GM18907 (cell line): ENCODE data around the gene ATXN7L1.
A peak's percentile ranks its signal among the peaks of the same experiment; 100 is the strongest.
"Not testable (repeated sequence)": the region's sequence is repeated elsewhere in the genome, so short reads cannot be mapped to it uniquely, and the experiment has no call there.

ENCODE experiments used
- ATAC-seq: cut with Tn5 transposase; IDR thresholded peaks from one replicate; pipeline ENCODE4 v1.9.1; 2021; ENCODE audit warnings: mild to moderate bottlenecking, moderate library complexity; ENCODE audit not compliant: unreplicated experiment

ATXN7L1 gene

DNA sequence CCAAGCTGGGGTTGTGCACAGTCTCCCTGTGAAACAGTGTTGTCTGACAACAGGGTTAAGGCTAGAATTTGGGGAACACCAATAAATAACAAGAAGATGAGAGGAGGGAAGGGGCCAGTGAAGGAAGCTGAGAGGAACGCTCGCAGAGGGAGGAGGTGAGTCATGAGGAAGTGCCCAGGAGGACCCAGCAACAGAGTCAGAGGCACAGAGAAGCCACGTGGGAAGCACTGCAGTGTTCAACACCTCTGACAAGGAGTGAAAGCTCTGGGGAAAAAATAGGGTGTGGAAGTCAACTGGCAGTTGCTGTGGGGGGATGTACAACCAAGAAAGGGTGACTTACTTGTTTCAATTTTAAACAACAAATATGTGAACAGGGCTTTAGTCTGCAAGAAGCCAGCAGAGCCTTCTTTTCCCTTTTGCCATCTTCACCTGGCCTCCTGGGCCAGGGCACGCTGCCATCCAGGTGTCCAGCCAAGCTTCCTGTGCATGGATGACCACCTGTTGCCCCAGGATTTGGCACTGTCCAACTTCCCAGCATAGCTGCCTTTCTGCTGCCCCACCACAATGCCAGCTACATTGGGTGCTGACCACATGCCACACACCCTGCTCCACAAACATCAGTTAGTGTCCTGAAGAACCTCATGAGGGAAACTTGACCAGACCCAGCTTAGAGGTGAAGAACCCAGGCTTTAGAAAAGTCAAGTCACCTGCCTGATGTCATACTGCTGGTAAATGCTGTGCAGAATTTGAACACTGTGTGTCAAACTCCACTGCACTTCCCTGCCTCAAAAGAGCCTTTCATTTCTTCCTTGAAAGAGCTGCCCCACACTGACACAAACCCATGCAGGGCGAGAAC, 69.6 kb downstream of the ATXN7L1 start:
- peak; percentile 28 for ATAC-seq

DNA sequence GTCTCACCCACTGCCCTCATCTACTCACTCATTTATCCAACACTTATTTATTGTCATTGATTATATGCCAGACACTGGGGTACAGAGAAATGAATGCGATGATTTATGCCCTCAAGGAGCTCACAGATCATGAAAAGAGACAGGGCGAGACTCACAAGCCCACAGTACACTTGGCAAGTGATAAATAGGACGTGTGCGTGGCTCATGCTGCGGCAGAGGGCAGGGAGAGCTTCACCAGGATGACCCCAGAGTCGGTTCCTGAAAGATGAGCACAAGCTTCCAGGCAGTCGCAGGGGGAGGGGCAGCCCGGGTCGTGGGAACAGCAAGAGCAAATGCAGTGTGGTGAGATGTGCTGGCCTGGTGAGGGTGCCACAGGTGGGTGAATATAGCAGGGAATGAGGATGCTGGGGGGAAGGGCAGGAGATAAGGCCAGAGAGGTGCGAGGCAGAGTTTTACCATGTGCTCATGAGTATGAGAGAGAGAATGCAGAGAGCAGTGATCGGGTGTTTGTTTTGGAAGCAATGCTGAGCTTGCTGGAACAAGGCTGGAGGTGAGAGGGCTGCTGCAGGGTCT, 70.9 kb downstream of the ATXN7L1 start:
- no peak for ATAC-seq

DNA sequence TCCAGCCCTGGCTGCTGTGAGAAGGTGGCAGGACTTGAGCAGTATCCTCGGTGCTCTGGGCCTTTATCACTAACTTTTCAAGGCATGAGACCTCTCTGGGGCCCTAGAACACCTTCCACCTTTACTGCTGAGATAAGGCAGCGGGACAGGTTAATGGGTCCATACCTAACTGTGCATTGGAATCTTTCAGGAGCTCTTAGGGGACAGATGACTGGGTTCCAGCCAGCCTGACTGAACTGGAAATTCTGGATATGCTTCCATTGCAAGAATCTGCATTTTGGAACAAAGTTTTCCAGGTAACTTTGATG, 73.0 kb downstream of the ATXN7L1 start:
- ATAC-seq: no peak

DNA sequence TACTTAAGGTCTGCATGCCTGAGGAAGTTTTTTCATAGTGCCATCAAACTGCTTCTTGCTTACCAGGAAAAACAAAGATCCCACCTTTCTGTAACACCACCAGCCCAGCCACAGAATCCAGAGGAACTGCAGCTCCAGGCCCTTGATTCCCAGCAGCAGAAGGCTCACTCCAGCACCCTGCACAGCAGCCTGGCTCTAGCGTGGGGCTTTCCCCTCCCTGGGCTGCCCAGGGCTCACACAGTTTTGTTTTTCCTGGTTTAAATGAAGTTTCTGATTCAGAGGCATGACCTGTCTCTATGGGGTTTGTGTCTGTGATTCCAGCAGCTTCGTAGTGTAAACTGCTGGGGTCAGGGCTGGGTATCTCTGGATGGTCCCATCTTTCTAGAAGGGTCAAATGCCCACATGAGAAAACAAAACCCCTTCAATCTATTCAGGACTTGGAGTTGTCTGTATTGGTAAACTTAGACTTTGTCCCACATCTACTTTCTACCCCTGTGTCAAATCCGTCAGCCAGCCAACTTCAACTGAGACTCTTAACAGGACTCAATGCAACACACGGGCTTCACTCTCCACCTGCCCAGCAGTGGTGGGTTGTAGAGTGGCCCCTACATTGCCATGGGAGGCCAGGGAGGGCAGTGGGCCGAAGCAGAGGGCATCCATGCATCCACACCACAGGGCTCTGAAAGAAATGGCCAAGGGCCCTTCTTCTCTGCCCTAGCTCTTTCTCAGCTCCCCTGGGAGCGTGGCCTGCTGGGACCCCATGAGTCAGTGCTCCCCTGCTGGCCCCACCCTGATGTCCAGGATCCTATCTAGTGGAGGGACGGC, 73.6 kb downstream of the ATXN7L1 start:
- no peak for ATAC-seq

DNA sequence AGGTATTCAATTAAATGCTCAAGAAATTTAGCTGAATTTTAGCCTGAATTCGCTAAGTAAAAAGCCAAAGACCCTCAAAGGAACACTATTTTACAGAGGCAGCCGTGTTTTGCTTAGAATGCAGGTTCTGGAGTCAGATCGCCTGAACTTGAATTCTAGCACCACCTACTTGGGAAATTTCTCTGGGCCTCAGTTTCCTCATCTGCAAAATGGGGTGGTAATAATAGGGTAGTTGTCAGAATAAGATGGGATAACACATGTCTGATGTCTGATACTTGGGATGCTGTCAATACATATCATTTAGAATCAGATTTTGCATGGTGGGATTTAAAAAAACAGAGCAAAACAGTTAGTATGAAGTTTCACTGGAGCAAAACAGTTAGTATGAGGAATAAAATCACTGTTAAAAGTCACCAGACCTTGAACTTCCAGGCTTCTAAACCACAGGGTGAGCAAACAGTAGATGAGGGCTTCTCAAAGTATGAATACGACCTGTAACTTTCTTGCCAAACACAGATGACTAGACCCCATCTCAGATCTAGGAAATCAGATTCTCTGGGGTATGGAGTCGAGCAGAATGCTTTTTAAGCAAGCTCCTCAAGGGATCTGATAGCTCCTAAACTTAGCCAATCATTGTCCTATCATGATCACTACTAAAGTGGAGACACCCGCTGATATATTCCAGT, 75.4 kb downstream of the ATXN7L1 start:
- no peak for ATAC-seq

GRCh38 chr7:105800442-105800841, 76.0 kb downstream of the ATXN7L1 start:
- ATAC-seq: peak; percentile 52

DNA sequence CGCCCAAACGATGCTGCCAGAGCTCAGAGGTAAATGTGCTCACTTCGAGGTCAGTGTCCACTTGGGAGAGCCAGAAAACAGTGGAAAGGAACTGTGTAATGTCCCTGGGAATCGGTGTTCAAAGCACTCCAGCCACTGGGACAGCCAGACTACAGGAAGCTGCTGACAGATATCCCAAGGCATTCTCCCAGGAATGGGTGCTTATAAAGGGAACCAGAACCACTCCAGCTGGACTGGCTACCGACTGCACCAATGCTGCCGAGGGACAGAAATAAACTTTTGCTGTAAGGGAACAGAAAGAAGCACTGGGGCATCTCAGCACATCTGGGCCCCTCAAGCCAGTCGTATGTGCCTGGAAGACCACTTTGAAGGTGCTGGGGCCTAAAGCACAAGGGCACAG, 76.7 kb downstream of the ATXN7L1 start:
- no peak for ATAC-seq

DNA sequence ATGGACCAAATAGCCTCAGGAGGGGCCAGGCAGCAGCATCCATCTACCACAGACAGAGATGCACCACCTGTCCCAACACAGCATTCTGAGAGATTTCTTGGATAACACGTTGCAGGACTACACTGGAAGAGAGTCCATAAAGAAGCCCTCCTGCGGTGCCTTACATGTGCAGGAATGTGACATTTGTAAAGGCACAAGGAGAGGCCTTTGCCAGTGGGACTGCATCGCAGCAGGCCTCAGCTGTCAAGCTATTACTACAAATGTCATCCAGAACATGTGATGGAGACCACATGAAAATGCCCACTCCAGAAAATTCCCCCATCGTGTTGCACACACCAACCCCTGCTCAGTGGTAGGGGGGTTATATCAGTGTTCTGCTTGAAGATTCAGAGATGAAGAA, 77.4 kb downstream of the ATXN7L1 start:
- ATAC-seq: no peak

DNA sequence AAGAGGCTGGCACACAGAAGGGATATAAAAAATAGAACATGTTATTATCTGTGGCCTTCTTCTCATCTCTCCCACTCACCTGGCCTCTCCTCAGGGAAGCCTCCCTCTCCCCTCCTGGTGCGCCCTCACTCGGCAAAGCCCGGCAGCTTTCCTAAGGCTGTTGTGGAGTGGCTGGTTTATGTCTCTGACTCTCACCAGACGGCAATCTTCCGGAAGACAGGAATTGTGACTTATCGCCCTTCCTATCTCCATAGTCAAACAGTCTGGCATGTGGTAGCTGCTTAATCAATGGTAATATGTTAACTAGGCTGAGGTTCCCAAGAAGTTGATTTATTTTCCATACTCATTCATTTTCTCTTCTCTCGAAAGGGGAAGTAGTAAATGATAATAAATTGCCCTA, 78.7 kb downstream of the ATXN7L1 start:
- no peak for ATAC-seq

DNA sequence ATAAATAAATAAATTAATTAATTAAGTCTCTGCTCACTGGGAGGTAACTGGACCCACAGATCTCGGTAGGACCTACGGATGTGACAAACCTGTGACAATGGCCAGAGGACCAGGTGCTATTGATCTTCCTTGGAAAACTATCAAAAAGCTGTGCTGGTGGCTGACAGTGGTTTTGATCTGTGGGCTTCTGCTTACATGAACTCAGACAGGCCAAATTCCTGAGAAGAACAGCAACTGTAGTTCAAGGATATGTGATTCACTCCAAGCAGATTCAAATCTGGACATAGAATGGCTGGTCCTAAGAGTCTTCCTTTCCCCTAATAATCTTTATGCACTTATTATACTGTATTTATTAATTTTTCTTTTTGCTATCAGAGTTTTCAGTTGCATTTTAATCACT, 80.0 kb downstream of the ATXN7L1 start:
- no peak for ATAC-seq

DNA sequence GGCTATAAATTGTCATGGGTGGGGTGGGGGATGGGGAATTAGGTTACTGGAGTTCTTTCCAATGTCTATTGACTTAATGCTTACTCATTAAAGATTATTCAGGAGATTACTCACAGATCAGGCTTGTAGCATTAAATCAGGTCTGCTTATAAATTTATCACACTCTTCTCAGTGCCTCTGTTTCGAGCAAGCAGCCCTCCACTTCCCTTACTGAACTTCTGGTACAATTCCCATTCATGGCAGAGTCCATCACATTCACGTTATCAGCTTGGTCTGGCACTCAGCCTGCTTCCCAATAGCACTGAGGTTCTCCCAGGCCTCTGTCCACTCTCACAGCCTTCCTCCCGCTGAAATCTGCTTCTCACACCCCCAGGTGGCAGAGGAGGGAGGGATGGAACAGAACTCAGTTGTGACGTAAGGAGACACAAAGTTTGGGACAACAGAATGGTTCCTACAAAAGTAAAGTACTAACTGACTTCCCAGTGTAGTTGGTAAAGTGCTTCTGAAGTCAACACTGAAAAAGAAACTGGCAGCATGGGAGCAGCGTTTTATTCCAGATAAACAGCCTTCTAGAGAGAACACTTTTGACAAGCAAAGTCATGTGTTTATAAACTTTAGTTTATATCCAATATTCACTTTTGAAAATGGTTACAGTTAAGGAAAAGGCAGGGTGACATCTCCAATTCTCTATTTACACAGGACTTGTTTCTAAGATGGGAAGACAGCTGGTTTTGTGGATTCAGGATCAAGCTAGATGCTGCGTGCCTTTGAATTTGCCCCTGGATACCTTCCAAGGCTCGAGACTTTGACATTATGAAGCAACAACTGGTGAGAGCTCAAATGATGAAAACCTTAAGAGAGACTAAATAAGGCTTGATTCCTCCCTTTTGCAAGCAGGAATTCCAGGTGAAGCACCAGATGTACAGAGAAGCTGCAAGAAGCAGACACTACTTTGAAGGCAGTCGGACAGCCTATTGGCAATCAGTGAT, 81.4 kb downstream of the ATXN7L1 start:
- ATAC-seq: no peak

GRCh38 chr7:105792488-105793370, 83.7 kb downstream of the ATXN7L1 start:
- no peak for ATAC-seq

- no peak for ATAC-seq
These were observed 84.5 kb downstream of the ATXN7L1 start for GRCh38 chr7:105791926-105792325.

DNA sequence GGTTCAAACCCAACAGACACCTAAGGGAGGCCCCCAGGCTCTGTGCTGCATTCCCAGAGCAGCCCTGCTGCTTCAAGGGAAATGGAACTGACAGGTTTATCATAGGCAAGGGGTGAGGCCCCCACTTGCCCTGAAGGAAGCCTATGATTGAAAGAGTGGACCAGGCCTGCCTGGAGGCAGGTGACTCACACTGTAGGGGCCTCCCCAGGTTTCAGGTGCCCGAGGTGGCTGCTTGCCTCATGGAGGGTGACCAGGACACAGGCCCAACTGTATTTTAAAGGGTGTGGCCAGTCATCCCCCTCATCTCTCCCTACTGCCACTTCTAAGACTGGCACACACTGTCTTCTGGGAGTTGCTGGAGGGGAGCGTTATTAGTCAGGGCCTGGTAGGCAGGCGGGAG, 85.4 kb downstream of the ATXN7L1 start:
- no peak for ATAC-seq

- not testable (repeated sequence) for ATAC-seq
These were observed 85.9 kb downstream of the ATXN7L1 start for GRCh38 chr7:105790452-105790851.

DNA sequence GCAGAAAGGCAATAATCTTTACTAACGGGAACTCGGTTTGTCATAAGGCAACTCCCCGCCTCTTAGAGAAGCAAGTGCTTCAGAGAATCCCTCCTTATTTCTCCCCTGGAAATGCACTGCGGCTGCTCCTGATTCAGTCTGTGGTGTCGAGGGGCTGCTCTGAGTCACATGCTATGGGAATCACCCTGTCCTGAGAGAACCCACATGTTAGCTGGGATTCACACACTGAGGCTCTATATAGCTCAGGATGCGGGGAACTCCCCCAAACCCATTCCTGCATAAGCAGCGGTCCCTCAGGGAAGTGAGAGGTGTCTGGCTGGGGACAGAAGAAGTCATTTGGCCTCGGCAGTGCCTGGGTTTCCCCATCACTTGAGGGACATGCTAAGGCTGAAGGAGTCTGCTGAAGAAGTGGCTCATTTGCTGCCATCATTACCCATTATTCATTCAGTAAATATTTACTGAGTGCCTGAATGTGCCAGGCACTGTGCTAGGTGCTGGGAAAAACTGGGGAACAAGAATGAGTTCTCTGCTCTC, 87.5 kb downstream of the ATXN7L1 start:
- no peak for ATAC-seq

- no peak for ATAC-seq
These were observed 88.0 kb downstream of the ATXN7L1 start for GRCh38 chr7:105788356-105788755.

GRCh38 chr7:105787793-105788192, 88.6 kb downstream of the ATXN7L1 start:
- no peak for ATAC-seq
